ENCODE data around the gene VPS13D. TPM values are rescaled to one million over a fixed set of nuclear protein-coding genes. Genes with fewer than 3 reads are reported as not detected.

The VPS13D gene, protein sequence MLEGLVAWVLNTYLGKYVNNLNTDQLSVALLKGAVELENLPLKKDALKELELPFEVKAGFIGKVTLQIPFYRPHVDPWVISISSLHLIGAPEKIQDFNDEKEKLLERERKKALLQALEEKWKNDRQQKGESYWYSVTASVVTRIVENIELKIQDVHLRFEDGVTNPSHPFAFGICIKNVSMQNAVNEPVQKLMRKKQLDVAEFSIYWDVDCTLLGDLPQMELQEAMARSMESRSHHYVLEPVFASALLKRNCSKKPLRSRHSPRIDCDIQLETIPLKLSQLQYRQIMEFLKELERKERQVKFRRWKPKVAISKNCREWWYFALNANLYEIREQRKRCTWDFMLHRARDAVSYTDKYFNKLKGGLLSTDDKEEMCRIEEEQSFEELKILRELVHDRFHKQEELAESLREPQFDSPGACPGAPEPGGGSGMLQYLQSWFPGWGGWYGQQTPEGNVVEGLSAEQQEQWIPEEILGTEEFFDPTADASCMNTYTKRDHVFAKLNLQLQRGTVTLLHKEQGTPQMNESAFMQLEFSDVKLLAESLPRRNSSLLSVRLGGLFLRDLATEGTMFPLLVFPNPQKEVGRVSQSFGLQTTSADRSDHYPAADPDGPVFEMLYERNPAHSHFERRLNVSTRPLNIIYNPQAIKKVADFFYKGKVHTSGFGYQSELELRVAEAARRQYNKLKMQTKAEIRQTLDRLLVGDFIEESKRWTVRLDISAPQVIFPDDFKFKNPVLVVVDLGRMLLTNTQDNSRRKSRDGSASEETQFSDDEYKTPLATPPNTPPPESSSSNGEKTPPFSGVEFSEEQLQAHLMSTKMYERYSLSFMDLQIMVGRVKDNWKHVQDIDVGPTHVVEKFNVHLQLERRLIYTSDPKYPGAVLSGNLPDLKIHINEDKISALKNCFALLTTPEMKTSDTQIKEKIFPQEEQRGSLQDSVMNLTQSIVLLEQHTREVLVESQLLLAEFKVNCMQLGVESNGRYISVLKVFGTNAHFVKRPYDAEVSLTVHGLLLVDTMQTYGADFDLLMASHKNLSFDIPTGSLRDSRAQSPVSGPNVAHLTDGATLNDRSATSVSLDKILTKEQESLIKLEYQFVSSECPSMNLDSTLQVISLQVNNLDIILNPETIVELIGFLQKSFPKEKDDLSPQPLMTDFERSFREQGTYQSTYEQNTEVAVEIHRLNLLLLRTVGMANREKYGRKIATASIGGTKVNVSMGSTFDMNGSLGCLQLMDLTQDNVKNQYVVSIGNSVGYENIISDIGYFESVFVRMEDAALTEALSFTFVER (N-terminal part only)
- 12.8 and 13.8 TPM in 2 replicates for total RNA-seq

DNA sequence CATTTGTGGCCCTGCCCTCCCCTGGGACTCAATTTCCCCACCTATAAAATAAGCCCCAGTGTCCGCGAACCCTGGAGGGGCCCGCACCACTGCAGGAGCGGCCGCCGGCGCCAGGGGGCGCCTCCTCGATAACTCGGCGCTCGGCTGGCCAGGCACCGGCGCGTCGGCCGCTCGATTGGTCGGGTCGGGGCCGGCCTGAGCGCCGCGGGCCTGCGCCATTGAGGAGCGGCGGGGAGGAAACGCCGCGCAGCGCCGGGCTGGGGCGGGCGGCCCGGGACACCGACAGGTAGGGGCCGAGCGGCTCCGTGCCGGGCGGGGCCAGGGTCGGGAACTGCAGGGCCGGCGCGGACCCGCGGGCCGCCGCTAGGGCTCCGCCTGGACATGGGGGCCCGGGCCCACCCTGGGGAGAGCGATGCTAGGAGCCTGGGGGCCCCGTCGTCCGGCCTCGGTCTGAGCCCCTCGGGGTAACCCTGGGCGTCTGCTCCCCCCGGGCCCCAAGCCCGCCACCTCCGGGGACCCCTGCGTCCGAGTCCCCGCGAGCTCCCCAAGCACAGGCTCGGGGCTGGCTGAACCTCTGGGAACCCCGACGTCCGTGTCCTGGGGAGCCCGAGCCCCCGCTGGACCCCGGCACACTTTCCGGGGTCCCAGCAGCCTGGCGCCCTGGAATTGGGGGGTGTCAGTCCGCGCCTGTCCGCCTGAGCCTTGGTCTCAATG, at the start of gene VPS13D:
TSS of gene VPS13D (plus strand) at position 196 of the 714 bp plus-strand sequence. CDS start 4,237 bp downstream, outside the sequence.
- TF ChIP-seq, protein P1, sequence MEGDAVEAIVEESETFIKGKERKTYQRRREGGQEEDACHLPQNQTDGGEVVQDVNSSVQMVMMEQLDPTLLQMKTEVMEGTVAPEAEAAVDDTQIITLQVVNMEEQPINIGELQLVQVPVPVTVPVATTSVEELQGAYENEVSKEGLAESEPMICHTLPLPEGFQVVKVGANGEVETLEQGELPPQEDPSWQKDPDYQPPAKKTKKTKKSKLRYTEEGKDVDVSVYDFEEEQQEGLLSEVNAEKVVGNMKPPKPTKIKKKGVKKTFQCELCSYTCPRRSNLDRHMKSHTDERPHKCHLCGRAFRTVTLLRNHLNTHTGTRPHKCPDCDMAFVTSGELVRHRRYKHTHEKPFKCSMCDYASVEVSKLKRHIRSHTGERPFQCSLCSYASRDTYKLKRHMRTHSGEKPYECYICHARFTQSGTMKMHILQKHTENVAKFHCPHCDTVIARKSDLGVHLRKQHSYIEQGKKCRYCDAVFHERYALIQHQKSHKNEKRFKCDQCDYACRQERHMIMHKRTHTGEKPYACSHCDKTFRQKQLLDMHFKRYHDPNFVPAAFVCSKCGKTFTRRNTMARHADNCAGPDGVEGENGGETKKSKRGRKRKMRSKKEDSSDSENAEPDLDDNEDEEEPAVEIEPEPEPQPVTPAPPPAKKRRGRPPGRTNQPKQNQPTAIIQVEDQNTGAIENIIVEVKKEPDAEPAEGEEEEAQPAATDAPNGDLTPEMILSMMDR (conservative IDR thresholded peaks at IDR 0.05; ENCODE audit: low read depth, low read length) = peak; percentile 85
- DNase-seq (ENCODE audit: low read depth) = no peak
- peak within 1 kb of the TSS; percentile 84 for H3K4me3 ChIP-seq (ENCODE audit: low read depth, low read length)

DNA sequence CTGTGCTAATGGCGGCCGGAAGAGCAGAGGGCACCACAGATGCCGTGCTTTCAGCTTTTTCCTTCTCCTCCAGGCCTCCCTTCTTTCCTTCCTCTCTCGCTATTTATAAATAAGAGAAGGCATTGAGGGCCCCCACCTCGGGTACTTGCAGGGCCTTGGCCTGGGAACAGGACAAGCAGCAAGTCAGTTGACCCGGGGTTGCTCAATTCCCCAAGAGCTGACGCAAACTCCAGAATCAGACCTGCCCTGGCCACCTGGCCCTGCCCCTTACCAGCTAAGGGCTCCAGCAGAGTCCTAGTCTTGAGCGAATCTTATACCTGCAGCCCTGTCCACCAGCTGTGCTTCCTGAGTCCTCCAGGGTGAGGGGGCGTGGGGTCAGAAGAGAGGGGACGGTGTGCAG, 49.5 kb upstream of the VPS13D start:
- TF ChIP-seq, protein P1 (conservative IDR thresholded peaks at IDR 0.05; ENCODE audit: low read depth, low read length) = no peak
- H3K4me3 ChIP-seq (ENCODE audit: low read depth, low read length) = no peak overlapping the region
- no peak for DNase-seq (ENCODE audit: low read depth)

DNA sequence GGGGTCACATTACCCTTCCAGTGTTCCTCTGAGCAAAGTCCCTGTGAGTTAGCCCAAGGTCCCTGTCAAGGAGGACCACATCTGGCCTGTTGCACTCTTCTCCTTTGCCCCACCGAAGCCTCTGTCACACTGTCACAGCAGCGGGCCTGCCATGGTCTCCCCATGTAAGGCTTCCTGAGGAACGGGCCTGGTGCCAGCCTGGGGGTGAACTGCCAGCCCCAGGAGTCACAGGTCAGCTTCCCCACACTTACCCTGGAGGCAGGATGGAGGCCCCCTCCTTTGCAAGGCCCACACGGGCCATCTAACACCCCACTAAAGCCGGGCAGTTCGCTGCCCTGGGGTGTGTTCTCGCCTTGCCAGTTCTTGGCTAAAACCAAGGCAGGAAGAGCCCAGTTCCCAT, 48.9 kb upstream of the VPS13D start:
- TF ChIP-seq, protein P1 (conservative IDR thresholded peaks at IDR 0.05; ENCODE audit: low read depth, low read length) = no peak
- no peak for DNase-seq (ENCODE audit: low read depth)
- no peak overlapping the region for H3K4me3 ChIP-seq (ENCODE audit: low read depth, low read length)

DNA sequence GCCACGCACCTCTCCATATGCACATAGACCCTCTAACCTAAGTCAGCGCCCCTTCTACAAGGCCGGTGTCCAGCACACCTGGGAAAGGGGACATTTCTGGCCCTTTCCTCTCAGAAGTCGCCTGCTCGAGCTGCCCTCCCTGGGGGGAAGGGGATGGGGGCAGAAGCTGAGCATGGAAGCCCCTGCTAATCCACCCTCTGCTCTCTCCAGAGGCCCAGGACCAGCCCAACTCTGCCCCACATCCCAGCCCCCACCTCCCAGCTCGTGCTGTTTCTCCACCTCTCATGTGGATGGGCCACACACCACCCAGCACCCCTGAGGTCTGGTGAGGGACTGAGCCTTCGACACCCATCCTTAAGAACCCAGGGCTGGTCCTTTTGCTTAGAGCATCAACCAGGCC, 48.3 kb upstream of the VPS13D start:
- no peak for DNase-seq (ENCODE audit: low read depth)
- TF ChIP-seq, protein P1 (conservative IDR thresholded peaks at IDR 0.05; ENCODE audit: low read depth, low read length) = no peak
- H3K4me3 ChIP-seq (ENCODE audit: low read depth, low read length) = no peak overlapping the region

DNA sequence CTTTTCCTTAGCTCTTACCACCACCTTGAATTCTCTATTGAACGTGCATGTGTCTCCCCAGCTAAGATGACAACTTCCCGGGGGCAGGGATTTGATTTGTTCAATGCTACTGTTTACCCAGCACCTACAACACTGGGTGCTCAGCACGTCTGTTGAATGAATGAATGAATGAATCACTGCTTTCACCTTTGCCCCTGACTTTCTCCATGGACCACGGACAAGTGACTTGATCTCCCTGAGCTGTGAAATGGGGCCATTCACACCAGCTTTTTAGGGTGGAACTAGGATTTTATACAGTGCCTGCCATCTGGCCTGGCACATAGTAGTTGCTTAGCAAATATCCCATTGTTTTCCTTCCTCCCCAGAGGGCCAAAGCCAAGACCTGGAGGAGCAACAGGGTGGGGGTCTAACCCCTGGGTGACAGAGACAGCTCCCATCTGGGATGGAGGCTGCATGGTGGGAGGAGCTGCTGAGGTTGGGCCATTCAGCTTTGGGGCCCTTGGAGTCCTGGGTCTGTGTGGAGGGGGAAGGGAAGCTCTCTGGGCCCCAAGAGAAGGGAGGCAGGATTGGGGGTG, 47.3 kb upstream of the VPS13D start:
- TF ChIP-seq, protein P1 (conservative IDR thresholded peaks at IDR 0.05; ENCODE audit: low read depth, low read length) = no peak
- no peak for DNase-seq (ENCODE audit: low read depth)
- no peak overlapping the region for H3K4me3 ChIP-seq (ENCODE audit: low read depth, low read length)
